ENCODE data around the gene CARMIL1. TPM values are rescaled to one million over a fixed set of nuclear protein-coding genes. Genes with fewer than 3 reads are reported as not detected.

Gene CARMIL1
- total RNA-seq, 2 experiments from 2014 or later: 3.9 to 4.7 TPM

DNA sequence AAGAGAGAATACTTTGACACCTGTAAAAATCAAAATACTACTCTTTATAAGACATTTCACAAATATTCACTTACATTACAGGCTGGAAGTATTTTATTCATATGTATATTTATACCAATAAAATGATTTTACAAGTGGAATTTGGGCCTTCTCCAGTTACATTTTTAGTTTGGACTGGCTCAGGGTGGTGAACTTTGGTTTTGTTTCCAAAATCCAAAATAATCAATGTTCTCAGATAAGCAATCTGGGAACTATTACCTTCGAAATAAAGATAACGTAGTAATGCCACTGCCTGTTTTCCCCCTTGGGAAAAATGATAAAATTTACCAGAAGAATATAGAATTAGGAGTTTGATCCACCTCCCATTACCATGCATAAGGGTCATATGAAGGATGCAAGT is 341.2 kb downstream of the CARMIL1 start:
- DNase-seq: no peak
- H3K36me3 Mint-ChIP-seq (ENCODE audit: low read depth): peaks cover 9% of the 10 kb centered on the region
- TF ChIP-seq, protein P1, sequence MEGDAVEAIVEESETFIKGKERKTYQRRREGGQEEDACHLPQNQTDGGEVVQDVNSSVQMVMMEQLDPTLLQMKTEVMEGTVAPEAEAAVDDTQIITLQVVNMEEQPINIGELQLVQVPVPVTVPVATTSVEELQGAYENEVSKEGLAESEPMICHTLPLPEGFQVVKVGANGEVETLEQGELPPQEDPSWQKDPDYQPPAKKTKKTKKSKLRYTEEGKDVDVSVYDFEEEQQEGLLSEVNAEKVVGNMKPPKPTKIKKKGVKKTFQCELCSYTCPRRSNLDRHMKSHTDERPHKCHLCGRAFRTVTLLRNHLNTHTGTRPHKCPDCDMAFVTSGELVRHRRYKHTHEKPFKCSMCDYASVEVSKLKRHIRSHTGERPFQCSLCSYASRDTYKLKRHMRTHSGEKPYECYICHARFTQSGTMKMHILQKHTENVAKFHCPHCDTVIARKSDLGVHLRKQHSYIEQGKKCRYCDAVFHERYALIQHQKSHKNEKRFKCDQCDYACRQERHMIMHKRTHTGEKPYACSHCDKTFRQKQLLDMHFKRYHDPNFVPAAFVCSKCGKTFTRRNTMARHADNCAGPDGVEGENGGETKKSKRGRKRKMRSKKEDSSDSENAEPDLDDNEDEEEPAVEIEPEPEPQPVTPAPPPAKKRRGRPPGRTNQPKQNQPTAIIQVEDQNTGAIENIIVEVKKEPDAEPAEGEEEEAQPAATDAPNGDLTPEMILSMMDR (IDR thresholded peaks at IDR 0.05): no peak
- H3K9me3 Mint-ChIP-seq: no peaks in the 10 kb centered on the region
- H3K27me3 Mint-ChIP-seq: no peaks in the 10 kb centered on the region
- Histone ChIP-seq H3K36me3 (ENCODE audit: insufficient read depth, low read length) (no peaks in the 10 kb centered on the region), H3K27ac (ENCODE audit: low read depth in 1 of 2, low read length in 2 of 2) (no peak overlapping the region), H3K27me3 (ENCODE audit: control insufficient read depth in 1 of 2, insufficient read depth in 2 of 2, low read length in 2 of 2) (no peaks in the 10 kb centered on the region), H3K9me3 (ENCODE audit: control insufficient read depth in 1 of 2, insufficient read depth in 1 of 2, low read length in 2 of 2) (no peaks in the 10 kb centered on the region), H3K4me3 (ENCODE audit: low read length) (no peak overlapping the region), H3K4me1 (ENCODE audit: insufficient read depth, low read length) (no peaks in the 10 kb centered on the region)
- ATAC-seq (ENCODE audit: poor library complexity): no peak
- intact Hi-C loops (cut with DNase I, micrococcal nuclease): no loop called here
- H3K4me1 Mint-ChIP-seq (ENCODE audit: low read depth): no peaks in the 10 kb centered on the region
- no peak overlapping the region for H3K4me3 Mint-ChIP-seq
- ChIA-PET CTCF (interaction anchor here (1.1 kb wide), 1 partner anchor 12 kb away, joined by 3 read pairs; no protein-coding TSS in a partner anchor), POLR2A (no interaction called here)
- no peak overlapping the region for H3K27ac Mint-ChIP-seq

DNA sequence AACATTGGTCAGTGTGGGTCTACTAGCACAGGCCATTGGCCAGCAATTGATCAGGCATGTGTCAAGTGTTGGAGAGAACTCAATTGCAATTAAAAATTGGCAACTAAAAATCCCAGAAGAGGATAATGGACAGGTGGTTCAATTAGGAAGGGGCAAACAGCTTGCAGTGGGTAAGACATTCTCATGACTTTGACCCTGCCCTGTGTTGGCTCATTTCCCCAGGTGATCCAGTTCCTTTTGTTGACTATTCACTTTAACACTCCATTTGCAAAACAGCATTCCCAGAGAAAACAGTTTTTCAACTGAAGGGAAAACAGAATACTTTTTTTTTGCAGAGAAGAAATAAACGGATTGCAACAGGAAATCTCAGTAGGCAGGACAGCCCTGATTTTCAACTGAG is 343.9 kb downstream of the CARMIL1 start:
- no peaks in the 10 kb centered on the region for H3K9me3 Mint-ChIP-seq
- Histone ChIP-seq H3K9me3 (ENCODE audit: control insufficient read depth in 1 of 2, insufficient read depth in 1 of 2, low read length in 2 of 2) (no peaks in the 10 kb centered on the region), H3K4me3 (ENCODE audit: low read length) (no peak overlapping the region), H3K27ac (ENCODE audit: low read depth in 1 of 2, low read length in 2 of 2) (no peak overlapping the region), H3K4me1 (ENCODE audit: insufficient read depth, low read length) (no peaks in the 10 kb centered on the region), H3K27me3 (ENCODE audit: control insufficient read depth in 1 of 2, insufficient read depth in 2 of 2, low read length in 2 of 2) (peaks cover 0 to 6% of the 10 kb centered on the region in 2 experiments), H3K36me3 (ENCODE audit: insufficient read depth, low read length) (no peaks in the 10 kb centered on the region)
- TF ChIP-seq, protein P1 (IDR thresholded peaks at IDR 0.05): no peak
- H3K27ac Mint-ChIP-seq: no peak overlapping the region
- ATAC-seq (ENCODE audit: poor library complexity): no peak
- no peaks in the 10 kb centered on the region for H3K27me3 Mint-ChIP-seq
- ChIA-PET CTCF (no interaction called here), POLR2A (no interaction called here)
- H3K4me3 Mint-ChIP-seq: no peak overlapping the region
- H3K36me3 Mint-ChIP-seq (ENCODE audit: low read depth): peaks cover 5% of the 10 kb centered on the region
- intact Hi-C loops (cut with DNase I, micrococcal nuclease): no loop called here
- no peak for DNase-seq
- H3K4me1 Mint-ChIP-seq (ENCODE audit: low read depth): no peaks in the 10 kb centered on the region

DNA sequence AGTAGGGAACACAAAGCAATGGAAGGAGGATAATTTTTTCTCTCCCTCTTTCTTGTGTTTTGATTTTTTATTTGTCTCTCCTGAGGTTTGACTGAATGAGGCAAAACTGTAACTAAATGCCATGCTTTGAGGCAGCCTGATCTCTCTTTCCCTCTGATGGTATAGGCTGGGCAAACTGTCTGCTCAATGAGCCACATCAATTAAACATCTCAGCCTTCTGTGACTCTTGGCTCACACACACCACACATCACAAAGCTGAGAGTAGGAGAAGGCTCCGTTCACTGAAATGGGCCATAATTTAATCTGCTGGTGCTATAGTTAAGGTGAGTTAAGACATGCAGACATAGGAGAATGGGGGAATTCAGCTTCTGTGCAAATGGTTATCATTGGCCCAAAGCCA is 344.7 kb downstream of the CARMIL1 start:
- H3K27ac ChIP-seq (ENCODE audit: low read depth in 1 of 2, low read length in 2 of 2): no peak overlapping the region
- POLR2A ChIA-PET: no interaction called here
- CTCF ChIA-PET: no interaction called here
- TF ChIP-seq, protein P1 (IDR thresholded peaks at IDR 0.05): no peak
- intact Hi-C loops (cut with DNase I, micrococcal nuclease): no loop called here
- ATAC-seq (ENCODE audit: poor library complexity): no peak
- no peaks in the 10 kb centered on the region for H3K36me3 Mint-ChIP-seq (ENCODE audit: low read depth)
- H3K9me3 Mint-ChIP-seq: no peaks in the 10 kb centered on the region
- no peaks in the 10 kb centered on the region for H3K27me3 Mint-ChIP-seq
- H3K27ac Mint-ChIP-seq: no peak overlapping the region
- H3K36me3 ChIP-seq (ENCODE audit: insufficient read depth, low read length): no peaks in the 10 kb centered on the region
- no peak for DNase-seq
- no peaks in the 10 kb centered on the region for H3K4me1 Mint-ChIP-seq (ENCODE audit: low read depth)
- H3K4me3 ChIP-seq (ENCODE audit: low read length): no peak overlapping the region
- no peaks in the 10 kb centered on the region for H3K9me3 ChIP-seq (ENCODE audit: control insufficient read depth in 1 of 2, insufficient read depth in 1 of 2, low read length in 2 of 2)
- H3K4me3 Mint-ChIP-seq: no peak overlapping the region
- peaks cover 0 to 6% of the 10 kb centered on the region in 2 experiments for H3K27me3 ChIP-seq (ENCODE audit: control insufficient read depth in 1 of 2, insufficient read depth in 2 of 2, low read length in 2 of 2)
- no peaks in the 10 kb centered on the region for H3K4me1 ChIP-seq (ENCODE audit: insufficient read depth, low read length)

Measured in CD4-positive, alpha-beta T cell (primary cell).